Activated CD4-positive, alpha-beta T cell treated with anti-CD3 and anti-CD28 coated beads, Interleukin-2, amount 50 U/mL, for 16 hours (primary cell): Measurements from ENCODE around the gene TDRD1.

ENCODE experiments used
- DNase-seq: peaks from one replicate; pipeline ENCODE4 v3.0.0-alpha.2; 2020

Gene TDRD1

GRCh38 chr10:114271075-114271778 is 92.1 kb downstream of the TDRD1 start:
- DNase-seq: no peak

- DNase-seq: no peak
Measured at GRCh38 chr10:114271779-114272167, 92.6 kb downstream of the TDRD1 start.

DNA sequence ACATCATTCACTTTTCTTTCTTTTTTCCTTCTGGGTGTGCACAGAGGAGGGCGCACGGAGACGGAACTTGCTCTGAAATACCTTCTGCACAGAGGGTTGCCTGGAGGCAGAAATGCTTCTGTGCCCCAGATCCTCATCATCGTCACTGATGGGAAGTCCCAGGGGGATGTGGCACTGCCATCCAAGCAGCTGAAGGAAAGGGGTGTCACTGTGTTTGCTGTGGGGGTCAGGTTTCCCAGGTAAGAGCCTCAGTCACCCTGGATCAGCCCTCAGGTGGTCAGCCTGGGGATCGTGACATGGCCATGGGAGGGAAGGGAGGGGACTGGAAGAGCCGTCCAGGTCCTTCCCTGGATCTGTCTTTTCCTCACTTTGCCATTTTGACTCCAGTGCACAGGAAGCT is 93.5 kb downstream of the TDRD1 start:
- DNase-seq: no peak

DNA sequence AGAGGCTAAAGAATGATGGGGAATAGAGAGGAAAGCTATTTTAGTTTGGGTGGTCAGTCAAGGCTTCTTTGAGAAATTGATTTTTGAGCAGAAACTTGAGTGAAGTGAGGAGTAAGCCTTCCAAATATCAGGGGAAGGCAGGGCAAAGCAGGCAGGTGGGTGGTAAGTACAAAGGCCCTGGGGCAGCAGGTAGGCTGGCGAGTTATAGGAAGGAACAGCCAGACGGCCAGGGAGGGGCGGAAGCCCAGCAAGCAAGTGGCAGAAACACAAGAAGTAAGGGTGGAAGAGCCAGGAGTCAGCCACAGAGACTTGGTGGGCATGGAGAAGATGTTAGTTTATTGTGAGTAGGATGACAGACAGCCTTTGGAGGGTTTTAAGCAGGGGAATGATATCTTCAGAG is 94.8 kb downstream of the TDRD1 start:
- DNase-seq: no peak

GRCh38 chr10:114274616-114275453 is 95.7 kb downstream of the TDRD1 start:
- DNase-seq: no peak

DNA sequence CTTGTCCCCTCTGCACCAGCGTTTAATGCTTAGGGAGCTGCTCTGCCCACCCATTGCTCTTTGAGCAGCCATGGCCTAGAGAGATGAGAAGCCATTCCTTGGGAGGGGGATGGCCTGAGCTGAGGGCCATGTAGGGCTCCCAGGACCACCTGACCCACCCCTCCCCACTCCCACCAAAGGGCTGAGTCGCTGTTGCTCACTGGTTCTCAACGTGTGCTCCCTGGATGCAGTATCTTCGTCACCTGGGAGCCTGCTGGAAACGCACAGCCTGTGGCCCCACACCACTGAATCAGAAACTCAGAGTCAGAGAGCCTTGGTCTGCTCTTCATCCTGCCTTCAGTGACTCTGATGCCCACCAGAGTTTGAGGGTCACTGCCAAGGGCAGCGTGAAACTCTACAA is 96.9 kb downstream of the TDRD1 start:
- no peak for DNase-seq

DNA sequence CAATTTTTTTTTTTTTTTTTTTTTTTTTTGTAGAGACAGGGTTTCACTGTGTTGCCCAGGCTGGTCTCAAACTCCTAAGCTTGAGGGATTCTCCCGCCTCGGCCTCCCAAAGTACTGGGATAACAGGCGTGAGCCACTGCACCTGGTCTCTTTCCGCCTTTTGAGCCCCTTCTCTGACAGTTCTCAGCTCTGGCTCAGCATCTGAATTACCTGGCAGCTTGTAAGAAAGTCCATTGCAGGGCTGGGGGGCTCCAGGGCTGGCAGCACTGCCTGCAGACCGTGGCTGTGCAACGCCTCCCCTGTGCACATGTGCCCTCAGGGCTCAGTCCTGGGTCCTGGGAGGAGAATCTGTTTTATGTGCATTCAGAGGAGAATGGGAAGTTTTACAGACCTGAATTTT is 97.5 kb downstream of the TDRD1 start:
- no peak for DNase-seq

DNA sequence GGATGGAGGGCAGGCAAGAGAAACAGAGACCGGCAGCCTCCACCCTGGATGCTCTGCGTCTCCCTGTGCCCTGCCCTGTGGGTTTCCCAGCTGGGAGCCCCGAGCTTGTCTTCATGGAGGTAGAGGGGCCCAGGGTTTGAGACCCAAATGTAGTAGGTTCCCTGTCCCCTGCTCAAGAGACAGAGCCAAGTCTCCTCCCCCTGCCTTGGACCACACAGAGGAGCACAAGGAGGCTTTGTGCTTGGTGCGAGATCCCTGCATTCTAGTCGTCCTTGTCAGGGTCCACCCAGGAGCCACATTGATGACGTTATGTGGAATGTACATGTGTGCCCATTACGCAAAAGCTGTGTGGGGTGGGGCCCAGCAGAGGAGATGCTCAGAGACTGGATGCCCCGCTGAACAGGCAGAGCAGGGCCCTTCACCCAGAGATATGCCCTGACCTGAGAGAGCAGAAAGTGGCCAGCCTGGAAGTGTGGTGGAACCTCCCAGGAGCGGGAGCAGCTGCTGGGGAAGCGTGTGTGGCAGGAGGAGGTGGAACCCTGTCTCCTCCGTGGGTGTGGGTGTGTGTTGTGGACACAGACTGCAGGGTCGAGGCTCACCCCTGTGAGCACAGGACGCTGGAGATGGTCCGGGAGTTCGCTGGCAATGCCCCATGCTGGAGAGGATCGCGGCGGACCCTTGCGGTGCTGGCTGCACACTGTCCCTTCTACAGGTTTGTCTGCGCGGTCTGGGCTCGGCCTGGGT is 99.2 kb downstream of the TDRD1 start:
- no peak for DNase-seq

- no peak for DNase-seq
Measured at GRCh38 chr10:114278884-114279191, 99.7 kb downstream of the TDRD1 start.

- no peak for DNase-seq
Measured at GRCh38 chr10:114279289-114279688, 100.1 kb downstream of the TDRD1 start.

- no peak for DNase-seq
Measured at GRCh38 chr10:114279901-114280644, 100.9 kb downstream of the TDRD1 start.

DNA sequence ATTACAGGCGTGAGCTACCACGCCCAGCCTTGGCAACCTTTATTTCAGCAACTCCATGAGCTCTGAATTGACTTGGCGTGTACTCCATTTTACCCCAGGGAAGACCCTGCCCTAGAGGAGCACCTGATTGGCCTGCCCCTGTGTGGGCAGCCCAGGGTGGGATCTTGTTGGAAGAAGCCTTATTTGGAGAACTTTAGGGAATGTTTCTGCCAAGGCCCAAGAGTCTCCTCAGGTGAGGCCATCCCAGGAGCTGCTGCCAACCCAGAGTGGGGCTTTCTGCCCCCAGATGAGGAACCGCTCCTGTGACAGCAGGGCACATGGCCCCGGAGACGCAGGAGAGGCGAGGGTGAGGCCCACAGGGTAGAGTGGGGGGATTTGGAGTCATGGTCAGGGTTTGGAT is 101.9 kb downstream of the TDRD1 start:
- no peak for DNase-seq

GRCh38 chr10:114281461-114281860 is 102.3 kb downstream of the TDRD1 start:
- no peak for DNase-seq
